Activated T-helper 9 cell treated with anti-CD3 and anti-CD28 coated beads, Interleukin-2, amount 50 U/mL, for 16 hours (primary cell): ENCODE results near the gene DNASE1L2.

Experiments
- DNase-seq: peaks from one replicate; pipeline ENCODE4 v3.0.0-alpha.2; 2020; ENCODE audit warnings: low read depth

DNASE1L2 gene

GRCh38 chr16:2204416-2205103, 31.7 kb upstream of the DNASE1L2 start:
- DNase-seq, result no peak

GRCh38 chr16:2205104-2205966, 30.9 kb upstream of the DNASE1L2 start, which contains the start of gene MLST8:
MLST8 (plus strand) TSS chr16:2205454; CDS start chr16:2206086, 632 bp downstream.
- peak; percentile 87 for DNase-seq

- no peak for DNase-seq
Observed at GRCh38 chr16:2205967-2206313, 30.3 kb upstream of the DNASE1L2 start.

- DNase-seq, result no peak
Observed at GRCh38 chr16:2206420-2206779, 29.8 kb upstream of the DNASE1L2 start.

GRCh38 chr16:2206780-2207433, 29.3 kb upstream of the DNASE1L2 start:
- no peak for DNase-seq

- no peak for DNase-seq
Observed at GRCh38 chr16:2207872-2208271, 28.4 kb upstream of the DNASE1L2 start.

GRCh38 chr16:2208308-2208707, 27.9 kb upstream of the DNASE1L2 start:
- no peak for DNase-seq

- no peak for DNase-seq
Observed at GRCh38 chr16:2208772-2209171, 27.5 kb upstream of the DNASE1L2 start.

GRCh38 chr16:2209258-2210008, 26.8 kb upstream of the DNASE1L2 start:
- DNase-seq, result no peak

- no peak for DNase-seq
Observed at GRCh38 chr16:2210009-2210332, 26.3 kb upstream of the DNASE1L2 start.

- no peak for DNase-seq
Observed at GRCh38 chr16:2210386-2211365, 25.6 kb upstream of the DNASE1L2 start, which contains the start of gene BRICD5. BRICD5 (minus strand) TSS chr16:2210863; CDS start chr16:2210833, 30 bp downstream.

GRCh38 chr16:2211923-2212347, 24.3 kb upstream of the DNASE1L2 start:
- DNase-seq, result no peak

GRCh38 chr16:2212362-2213324, 23.6 kb upstream of the DNASE1L2 start:
- no peak for DNase-seq

GRCh38 chr16:2213817-2214718, 22.2 kb upstream of the DNASE1L2 start:
- no peak for DNase-seq

- DNase-seq, result no peak
Observed at GRCh38 chr16:2214719-2214968, 21.6 kb upstream of the DNASE1L2 start, which contains the start of gene PGP. PGP (minus strand) TSS chr16:2214840; CDS start chr16:2214777, 63 bp downstream.

- DNase-seq, result no peak
Observed at GRCh38 chr16:2216330-2216729, 19.9 kb upstream of the DNASE1L2 start.

- DNase-seq, result peak; percentile 100
Observed at GRCh38 chr16:2223221-2223941, 12.9 kb upstream of the DNASE1L2 start, which contains the start of gene E4F1. E4F1 (plus strand) TSS chr16:2223591; CDS start chr16:2223614, 23 bp downstream.

- DNase-seq, result no peak
Observed at GRCh38 chr16:2223942-2224486, 12.2 kb upstream of the DNASE1L2 start.
